CD4-positive, alpha-beta T cell (primary cell): ENCODE measurements around the gene OTOA. TPM values are rescaled to one million over a fixed set of nuclear protein-coding genes. Genes with fewer than 3 reads are reported as not detected.
"Not testable (repeated sequence)": the region's sequence is repeated elsewhere in the genome, so short reads cannot be mapped to it uniquely, and the experiment has no call there.

ENCODE experiments used
- ATAC-seq: fragments of 200-7000 bp; cut with Tn5 transposase; one replicate; pipeline ENCODE4 v1.10.0; 2022; ENCODE audit warnings: mild to moderate bottlenecking; ENCODE audit not compliant: poor library complexity
- CTCF ChIA-PET: fragments of 350-600 bp; sonication (Branson Sonifier 250); formaldehyde crosslinking; loops from one replicate; lab custom pipeline; 2021; ENCODE audit warnings: antibody characterized with exemption, inconsistent platforms; lab: Charles Lee
- POLR2A ChIA-PET: fragments of 350-600 bp; sonication (Branson Sonifier 250); formaldehyde crosslinking; loops from one replicate; lab custom pipeline; 2021; ENCODE audit warnings: antibody characterized with exemption, inconsistent platforms; lab: Charles Lee
- DNase-seq, 14 experiments: peaks; one replicate each; pipeline ENCODE4 v3.0.0-alpha.2; 2013 to 2020; ENCODE audit warnings: mixed read lengths in 2 of 14
- H3K27ac ChIP-seq, 2 donors: one replicate each; pipeline versions ENCODE4 v1.5.1 to v1.7.0; 2013; ENCODE audit warnings: low read length in 2 of 2, low read depth in 1 of 2, mild to moderate bottlenecking in 1 of 2
- H3K27me3 ChIP-seq, 2 experiments: 1 replicate in 1 of 2; 2 replicates in 1 of 2; pipeline versions ENCODE4 v1.6.1 to v1.7.0; 2013; ENCODE audit warnings: low read length in 2 of 2, control low read depth in 1 of 2, mild to moderate bottlenecking in 1 of 2, moderate library complexity in 1 of 2; ENCODE audit not compliant: insufficient read depth in 2 of 2, control insufficient read depth in 1 of 2
- H3K36me3 ChIP-seq: one replicate; pipeline ENCODE4 v1.6.1; 2013; ENCODE audit warnings: low read length, control low read depth; ENCODE audit not compliant: insufficient read depth
- H3K4me1 ChIP-seq: one replicate; pipeline ENCODE4 v1.6.1; 2013; ENCODE audit warnings: low read length, control low read depth; ENCODE audit not compliant: insufficient read depth
- H3K4me3 ChIP-seq: one replicate; pipeline ENCODE4 v1.5.1; 2013; ENCODE audit warnings: mild to moderate bottlenecking, low read length, moderate library complexity
- H3K9me3 ChIP-seq, 2 experiments: 1 replicate in 1 of 2; 2 replicates in 1 of 2; pipeline versions ENCODE4 v1.6.1 to v1.7.0; 2013; ENCODE audit warnings: low read length in 2 of 2, mild to moderate bottlenecking in 2 of 2, control low read depth in 1 of 2, moderate library complexity in 1 of 2; ENCODE audit not compliant: control insufficient read depth in 1 of 2, insufficient read depth in 1 of 2
- H3K27ac Mint-ChIP-seq: one replicate; pipeline ENCODE4 v1.8.0; 2020; ENCODE audit warnings: mixed read lengths
- H3K27me3 Mint-ChIP-seq: one replicate; pipeline ENCODE4 v1.8.0; 2021; ENCODE audit warnings: mixed read lengths
- H3K36me3 Mint-ChIP-seq: one replicate; pipeline ENCODE4 v1.8.0; 2021; ENCODE audit warnings: low read depth, mixed read lengths
- H3K4me1 Mint-ChIP-seq: one replicate; pipeline ENCODE4 v1.8.0; 2021; ENCODE audit warnings: low read depth, mixed read lengths
- H3K4me3 Mint-ChIP-seq: one replicate; pipeline ENCODE4 v1.8.0; 2020; ENCODE audit warnings: mild to moderate bottlenecking, mixed read lengths
- H3K9me3 Mint-ChIP-seq: one replicate; pipeline ENCODE4 v1.8.0; 2020; ENCODE audit warnings: mixed read lengths
- intact Hi-C, 2 experiments: fragments of 100-400 bp; cut with DNase I in 1 of 2; cut with micrococcal nuclease in 1 of 2; formaldehyde crosslinking; loops; one replicate each; pipeline versions ENCODE4 v1.15.1 to v1.9.0; 2023 to 2025; cut with DNase I, micrococcal nuclease
- total RNA-seq, 174 experiments: library from RNA in 2 of 174; stranded (reverse) in 2 of 174; gene quantifications; one replicate each; pipeline ENCODE4 v1.2.3 and lab custom pipeline; 2021 to 2026
- TF ChIP-seq, protein P1 (sequence below): fragments of 200-600 bp; IDR thresholded peaks from one replicate; pipeline ENCODE4 v1.8.0; 2022; ENCODE audit warnings: antibody characterized with exemption, mild to moderate bottlenecking

The OTOA gene
- total RNA-seq, 2 experiments from 2014 or later: 0.19 TPM; not detected in 1

GRCh38 chr16:21628121-21628726 is 35.5 kb upstream of the OTOA start:
- peaks cover 38% of the 10 kb centered on the region for H3K4me1 Mint-ChIP-seq
- H3K4me3 Mint-ChIP-seq: no peak overlapping the region
- TF ChIP-seq, protein P1, sequence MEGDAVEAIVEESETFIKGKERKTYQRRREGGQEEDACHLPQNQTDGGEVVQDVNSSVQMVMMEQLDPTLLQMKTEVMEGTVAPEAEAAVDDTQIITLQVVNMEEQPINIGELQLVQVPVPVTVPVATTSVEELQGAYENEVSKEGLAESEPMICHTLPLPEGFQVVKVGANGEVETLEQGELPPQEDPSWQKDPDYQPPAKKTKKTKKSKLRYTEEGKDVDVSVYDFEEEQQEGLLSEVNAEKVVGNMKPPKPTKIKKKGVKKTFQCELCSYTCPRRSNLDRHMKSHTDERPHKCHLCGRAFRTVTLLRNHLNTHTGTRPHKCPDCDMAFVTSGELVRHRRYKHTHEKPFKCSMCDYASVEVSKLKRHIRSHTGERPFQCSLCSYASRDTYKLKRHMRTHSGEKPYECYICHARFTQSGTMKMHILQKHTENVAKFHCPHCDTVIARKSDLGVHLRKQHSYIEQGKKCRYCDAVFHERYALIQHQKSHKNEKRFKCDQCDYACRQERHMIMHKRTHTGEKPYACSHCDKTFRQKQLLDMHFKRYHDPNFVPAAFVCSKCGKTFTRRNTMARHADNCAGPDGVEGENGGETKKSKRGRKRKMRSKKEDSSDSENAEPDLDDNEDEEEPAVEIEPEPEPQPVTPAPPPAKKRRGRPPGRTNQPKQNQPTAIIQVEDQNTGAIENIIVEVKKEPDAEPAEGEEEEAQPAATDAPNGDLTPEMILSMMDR: no peak
- H3K36me3 ChIP-seq: peaks cover 31% of the 10 kb centered on the region
- H3K36me3 Mint-ChIP-seq: peaks cover 85% of the 10 kb centered on the region
- peaks cover 14% of the 10 kb centered on the region for H3K4me1 ChIP-seq
- intact Hi-C loops: no loop called here
- no peaks in the 10 kb centered on the region for H3K9me3 Mint-ChIP-seq
- ATAC-seq: no peak
- no peak overlapping the region for H3K4me3 ChIP-seq
- H3K9me3 ChIP-seq: peaks cover 0 to 7% of the 10 kb centered on the region in 2 experiments
- no peaks in the 10 kb centered on the region for H3K27me3 Mint-ChIP-seq
- peak overlapping the region; percentile 20 for H3K27ac Mint-ChIP-seq
- ChIA-PET CTCF (interaction anchor here (1.0 to 1.6 kb wide), 3 partner anchors 10 to 29 kb away, joined by 3 to 6 read pairs (median 4); no protein-coding TSS in a partner anchor), POLR2A (no interaction called here)
- H3K27ac ChIP-seq: no peak overlapping the region
- no peaks in the 10 kb centered on the region for H3K27me3 ChIP-seq
- no peak for DNase-seq

DNA sequence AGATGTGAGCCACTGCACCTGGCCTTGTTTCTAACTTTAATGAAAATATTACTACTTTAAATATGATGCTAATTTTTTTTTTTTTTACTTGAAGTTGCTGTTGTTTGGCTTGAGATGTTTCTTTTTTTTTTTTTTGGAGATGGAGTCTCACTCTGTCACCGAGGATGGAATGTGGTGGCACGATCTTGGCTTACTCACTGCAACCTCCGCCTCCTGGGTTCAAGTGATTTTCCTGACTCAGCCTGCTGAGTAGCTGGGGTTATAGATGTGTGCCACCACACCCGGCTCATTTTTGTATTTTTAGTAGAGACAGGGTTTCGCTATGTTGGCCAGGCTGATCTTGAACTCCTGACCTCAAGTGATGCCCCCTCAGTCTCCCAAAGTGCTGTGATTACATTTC is 35.0 kb upstream of the OTOA start:
- POLR2A ChIA-PET: no interaction called here
- H3K36me3 ChIP-seq: peaks cover 31% of the 10 kb centered on the region
- no peak overlapping the region for H3K4me3 Mint-ChIP-seq
- no peaks in the 10 kb centered on the region for H3K9me3 Mint-ChIP-seq
- no peak overlapping the region for H3K4me3 ChIP-seq
- peaks cover 14% of the 10 kb centered on the region for H3K4me1 ChIP-seq
- TF ChIP-seq, protein P1: no peak
- H3K4me1 Mint-ChIP-seq: peaks cover 34% of the 10 kb centered on the region
- no peak overlapping the region for H3K27ac ChIP-seq
- no peaks in the 10 kb centered on the region for H3K27me3 Mint-ChIP-seq
- CTCF ChIA-PET: interaction anchor here (1.0 to 1.6 kb wide), 2 partner anchors 9 to 12 kb away, joined by 3 to 6 read pairs; no protein-coding TSS in a partner anchor
- intact Hi-C loops: no loop called here
- H3K36me3 Mint-ChIP-seq: peaks cover 85% of the 10 kb centered on the region
- H3K27me3 ChIP-seq: no peaks in the 10 kb centered on the region
- ATAC-seq: no peak
- no peak for DNase-seq
- H3K27ac Mint-ChIP-seq: no peak overlapping the region
- peaks cover 0 to 7% of the 10 kb centered on the region in 2 experiments for H3K9me3 ChIP-seq

- H3K27me3 ChIP-seq, DNase-seq, H3K4me3 Mint-ChIP-seq, intact Hi-C loops, H3K9me3 ChIP-seq, H3K9me3 Mint-ChIP-seq, H3K4me3 ChIP-seq, ATAC-seq, H3K27me3 Mint-ChIP-seq, H3K27ac Mint-ChIP-seq, H3K27ac ChIP-seq, POLR2A ChIA-PET: not testable (repeated sequence)
- Mint-ChIP-seq H3K4me1 (peaks cover 28% of the 10 kb centered on the region), H3K36me3 (peaks cover 80% of the 10 kb centered on the region)
- CTCF ChIA-PET: interaction anchor here (1.6 kb wide), 1 partner anchor 8 kb away, joined by 6 read pairs; no protein-coding TSS in a partner anchor
- peaks cover 31% of the 10 kb centered on the region for H3K36me3 ChIP-seq
- peaks cover 14% of the 10 kb centered on the region for H3K4me1 ChIP-seq
Measured at GRCh38 chr16:21629616-21630539, 33.9 kb upstream of the OTOA start.

DNA sequence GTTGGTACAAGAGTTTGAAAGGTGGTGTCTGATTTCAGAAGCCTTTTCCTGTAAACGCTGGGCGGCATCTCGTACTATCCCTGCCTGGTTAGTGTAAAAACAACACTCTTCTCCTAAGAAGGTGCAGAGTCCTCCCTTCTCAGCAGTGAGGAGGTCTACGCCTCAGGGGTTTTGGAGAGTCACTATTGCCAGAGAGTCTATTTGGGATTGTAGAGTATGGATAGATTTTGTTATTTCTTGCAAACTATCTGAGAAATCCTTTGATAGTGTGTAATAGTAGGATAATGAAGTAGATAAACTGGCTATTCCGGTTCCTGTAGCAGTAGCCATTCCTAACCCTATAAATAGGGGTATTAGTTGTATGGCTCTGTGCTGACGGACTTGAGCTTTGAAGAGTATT is 32.9 kb upstream of the OTOA start:
- H3K27ac ChIP-seq, H3K27ac Mint-ChIP-seq, POLR2A ChIA-PET, H3K9me3 Mint-ChIP-seq, H3K4me3 Mint-ChIP-seq, DNase-seq, H3K27me3 Mint-ChIP-seq, H3K9me3 ChIP-seq, H3K27me3 ChIP-seq, ATAC-seq, H3K4me3 ChIP-seq, intact Hi-C loops: not testable (repeated sequence)
- Histone ChIP-seq H3K36me3 (peaks cover 26% of the 10 kb centered on the region), H3K4me1 (peaks cover 12% of the 10 kb centered on the region)
- peaks cover 20% of the 10 kb centered on the region for H3K4me1 Mint-ChIP-seq
- H3K36me3 Mint-ChIP-seq: peaks cover 81% of the 10 kb centered on the region
- CTCF ChIA-PET: interaction anchor here (1.4 kb wide), 1 partner anchor 10 kb away, joined by 3 read pairs; no protein-coding TSS in a partner anchor

- peaks cover 83% of the 10 kb centered on the region for H3K36me3 Mint-ChIP-seq
- H3K9me3 Mint-ChIP-seq, DNase-seq, H3K9me3 ChIP-seq, H3K27me3 Mint-ChIP-seq, POLR2A ChIA-PET, H3K4me3 Mint-ChIP-seq, H3K4me1 ChIP-seq, H3K27me3 ChIP-seq, ATAC-seq, intact Hi-C loops, H3K27ac ChIP-seq, H3K4me3 ChIP-seq: not testable (repeated sequence)
- H3K36me3 ChIP-seq: peaks cover 26% of the 10 kb centered on the region
- CTCF ChIA-PET: interaction anchor here (1.4 kb wide), 1 partner anchor 9 kb away, joined by 3 read pairs; no protein-coding TSS in a partner anchor
- peak overlapping the region; percentile 13 for H3K27ac Mint-ChIP-seq
- peaks cover 15% of the 10 kb centered on the region for H3K4me1 Mint-ChIP-seq
Measured at GRCh38 chr16:21631376-21631775, 32.4 kb upstream of the OTOA start.
